HG03097 (cell line): ENCODE results near the gene PTBP2.
"Not testable (repeated sequence)": the region's sequence is repeated elsewhere in the genome, so short reads cannot be mapped to it uniquely, and the experiment has no call there.

Source experiments
- ATAC-seq: cut with Tn5 transposase; IDR thresholded peaks from one replicate; pipeline ENCODE4 v1.9.1; 2021; ENCODE audit not compliant: unreplicated experiment, low FRiP score

The PTBP2 gene

GRCh38 chr1:96727860-96728259, 6.3 kb downstream of the PTBP2 start:
- ATAC-seq, result no peak

GRCh38 chr1:96730574-96731298, 9.2 kb downstream of the PTBP2 start:
- no peak for ATAC-seq

GRCh38 chr1:96741335-96741734, 19.8 kb downstream of the PTBP2 start:
- ATAC-seq, result no peak

- ATAC-seq, result no peak
Measured at GRCh38 chr1:96746440-96747420, 25.1 kb downstream of the PTBP2 start.

- no peak for ATAC-seq
Measured at GRCh38 chr1:96747565-96747964, 26.0 kb downstream of the PTBP2 start.

- ATAC-seq, result no peak
Measured at GRCh38 chr1:96748078-96748477, 26.5 kb downstream of the PTBP2 start.

GRCh38 chr1:96749618-96750017, 28.0 kb downstream of the PTBP2 start:
- ATAC-seq, result no peak

- no peak for ATAC-seq
Measured at GRCh38 chr1:96752394-96752793, 30.8 kb downstream of the PTBP2 start.

- ATAC-seq, result no peak
Measured at GRCh38 chr1:96756789-96757188, 35.2 kb downstream of the PTBP2 start.

GRCh38 chr1:96762586-96762985, 41.0 kb downstream of the PTBP2 start:
- not testable (repeated sequence) for ATAC-seq

GRCh38 chr1:96763514-96763913, 41.9 kb downstream of the PTBP2 start:
- ATAC-seq, result no peak

GRCh38 chr1:96764469-96764868, 42.9 kb downstream of the PTBP2 start:
- no peak for ATAC-seq

- no peak for ATAC-seq
Measured at GRCh38 chr1:96771847-96772246, 50.3 kb downstream of the PTBP2 start.

GRCh38 chr1:96772349-96772748, 50.8 kb downstream of the PTBP2 start:
- ATAC-seq, result no peak

- no peak for ATAC-seq
Measured at GRCh38 chr1:96772972-96773371, 51.4 kb downstream of the PTBP2 start.

GRCh38 chr1:96782206-96782605, 60.6 kb downstream of the PTBP2 start:
- ATAC-seq, result no peak

GRCh38 chr1:96782856-96783255, 61.3 kb downstream of the PTBP2 start:
- ATAC-seq, result no peak

- no peak for ATAC-seq
Measured at GRCh38 chr1:96790599-96790998, 69.0 kb downstream of the PTBP2 start.

- ATAC-seq, result no peak
Measured at GRCh38 chr1:96792220-96792619, 70.6 kb downstream of the PTBP2 start.

- ATAC-seq, result not testable (repeated sequence)
Measured at GRCh38 chr1:96801696-96802095, 80.1 kb downstream of the PTBP2 start.

- no peak for ATAC-seq
Measured at GRCh38 chr1:96804648-96805047, 83.1 kb downstream of the PTBP2 start.

GRCh38 chr1:96808191-96808590, 86.6 kb downstream of the PTBP2 start:
- no peak for ATAC-seq
